Central memory CD4-positive, alpha-beta T cell (primary cell): ENCODE results near the gene ZNF766.
A peak's percentile ranks its signal among the peaks of the same experiment; 100 is the strongest.
"Not testable (repeated sequence)": the region's sequence is repeated elsewhere in the genome, so short reads cannot be mapped to it uniquely, and the experiment has no call there.

Experiments used
- DNase-seq: peaks from one replicate; pipeline ENCODE4 v3.0.0; 2022
- total RNA-seq, 3 experiments: gene quantifications; one replicate each; lab custom pipeline; 2026; lab: John Stamatoyannopoulos, UW

ZNF766 gene
- total RNA-seq, result 30.3 to 97.8 (median 35.4) reads per million in 3 experiments

DNA sequence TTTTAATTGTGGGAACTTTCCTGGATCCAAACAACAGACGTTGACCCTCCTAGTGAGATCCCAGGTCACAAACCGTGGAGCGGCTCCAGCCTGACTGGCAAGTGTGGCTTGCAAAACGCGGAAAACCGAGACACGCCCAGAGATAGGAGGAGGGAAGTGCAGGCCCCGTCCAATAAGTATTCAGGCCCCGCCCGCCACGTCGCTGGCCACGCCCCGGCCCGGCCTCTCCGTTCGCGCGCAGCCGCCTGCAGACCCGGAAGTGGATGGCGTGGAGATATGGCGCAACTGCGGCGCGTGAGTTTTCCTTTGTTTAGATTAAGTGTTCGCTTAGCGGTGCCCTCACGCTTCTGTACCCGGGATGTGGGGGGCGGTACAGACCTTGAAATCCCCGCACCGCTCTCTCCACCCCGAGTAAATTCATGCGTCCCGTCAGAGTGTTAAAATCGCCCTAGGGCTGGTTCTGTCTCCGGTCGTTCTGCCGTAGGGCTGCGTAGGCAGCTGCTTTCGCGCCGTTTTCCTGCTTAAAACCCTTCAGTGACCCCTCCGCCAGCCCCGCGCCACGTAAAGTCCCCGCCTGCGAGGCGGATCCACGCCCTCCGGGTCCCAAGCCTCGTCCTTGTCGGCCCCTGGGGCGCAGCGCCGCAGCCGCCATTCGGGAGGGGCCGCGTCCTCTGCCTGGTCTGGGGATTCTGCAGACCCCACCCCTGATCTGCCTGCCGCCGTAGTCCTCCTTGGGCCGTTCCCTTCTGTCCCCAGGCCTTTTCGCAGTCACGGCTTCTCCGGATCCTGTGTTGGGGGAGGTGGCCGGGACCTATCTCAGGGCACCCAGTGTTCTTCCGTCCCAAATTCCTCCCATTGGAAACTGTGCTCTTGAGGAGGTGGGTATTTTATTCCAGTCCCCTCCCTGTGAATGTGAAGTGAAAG lies at the start of gene ZNF766:
TSS of gene ZNF766 (plus strand) at position 250 of the 924 bp plus-strand sequence. CDS start at position 277, 27 bp downstream.
- DNase-seq, result peak; percentile 94

- DNase-seq, result no peak
Observed at GRCh38 chr19:52219611-52220010, 49.8 kb upstream of the ZNF766 start.

DNA sequence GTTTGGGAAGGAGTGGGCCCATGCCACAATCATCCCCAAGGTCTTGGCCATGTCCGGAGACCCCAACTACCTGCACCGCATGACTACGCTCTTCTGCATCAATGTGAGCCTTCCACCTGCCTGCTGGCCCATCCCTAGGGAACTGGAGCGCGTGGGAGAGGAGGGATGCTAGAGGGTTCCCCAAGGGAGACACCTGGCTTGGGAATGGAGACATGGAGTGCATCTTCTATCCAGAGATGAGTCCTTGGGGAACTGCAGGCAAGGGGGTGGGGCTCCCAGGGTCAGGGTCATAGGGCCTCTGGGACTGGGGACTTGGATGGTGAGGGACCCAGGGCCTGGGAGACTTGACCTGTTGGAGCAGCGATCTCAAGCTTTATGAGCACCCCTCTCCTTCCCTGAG lies 48.4 kb upstream of the ZNF766 start:
- DNase-seq, result no peak

DNA sequence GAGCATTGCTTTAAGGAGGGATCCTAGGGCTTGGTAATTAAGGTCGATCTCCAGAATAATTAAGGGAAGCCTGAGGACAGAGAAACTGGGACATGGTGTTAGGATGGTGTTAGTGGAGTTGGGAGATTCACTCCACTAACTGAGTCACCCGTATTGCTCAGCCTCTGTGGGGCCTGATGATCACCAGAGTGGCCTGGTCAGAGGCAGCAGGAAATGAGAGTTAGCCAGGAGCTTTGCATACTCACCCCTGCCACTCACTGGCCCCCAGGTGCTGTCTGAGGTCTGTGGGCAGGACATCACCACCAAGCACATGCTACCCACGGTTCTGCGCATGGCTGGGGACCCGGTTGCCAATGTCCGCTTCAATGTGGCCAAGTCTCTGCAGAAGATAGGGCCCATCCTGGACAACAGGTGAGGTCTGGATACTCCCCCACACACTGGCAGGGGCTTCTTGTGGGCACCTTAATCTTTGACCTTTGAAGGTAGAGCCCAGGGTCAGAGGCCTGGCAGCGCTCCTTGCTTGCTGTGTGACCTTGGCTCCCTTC lies 47.5 kb upstream of the ZNF766 start:
- DNase-seq, result no peak

GRCh38 chr19:52224211-52224610 lies 45.2 kb upstream of the ZNF766 start:
- DNase-seq, result no peak

- no peak for DNase-seq
Observed at GRCh38 chr19:52226652-52227051, 42.7 kb upstream of the ZNF766 start.

DNA sequence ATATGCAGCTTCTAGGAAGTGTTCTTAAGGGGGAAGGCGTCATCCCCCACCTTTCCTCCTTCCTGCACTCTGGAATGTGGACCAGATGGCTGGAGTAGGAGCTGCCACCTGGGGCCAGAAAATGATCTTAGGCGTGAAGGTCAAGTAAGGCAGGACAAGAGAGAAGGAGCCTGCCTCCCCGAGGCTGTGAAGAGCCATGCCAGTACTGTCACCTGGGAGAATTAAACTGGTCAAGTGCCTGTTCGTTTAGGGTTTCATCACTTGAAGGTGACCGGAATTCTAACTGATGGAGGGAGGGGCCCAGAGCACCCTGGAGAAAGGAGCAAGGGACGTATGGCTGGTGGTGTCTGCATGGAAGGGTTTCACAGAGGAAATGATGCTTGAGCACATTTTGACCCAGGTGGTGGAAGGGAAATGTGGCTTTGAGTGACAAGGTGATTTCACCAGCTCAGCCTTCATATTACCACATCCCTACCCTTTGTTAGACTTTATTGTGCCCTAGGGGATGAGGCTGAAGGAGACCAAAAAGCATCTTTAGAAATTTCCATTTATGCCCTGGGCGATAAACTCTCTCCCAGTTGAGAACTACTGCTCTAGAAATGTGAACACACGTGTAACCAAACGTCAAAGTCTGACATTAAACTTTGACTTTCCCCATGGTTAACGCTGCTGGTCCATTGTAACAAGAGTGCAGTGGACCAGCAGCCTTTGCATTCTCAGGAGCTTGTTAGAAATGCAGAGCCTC lies 42.0 kb upstream of the ZNF766 start:
- no peak for DNase-seq

DNA sequence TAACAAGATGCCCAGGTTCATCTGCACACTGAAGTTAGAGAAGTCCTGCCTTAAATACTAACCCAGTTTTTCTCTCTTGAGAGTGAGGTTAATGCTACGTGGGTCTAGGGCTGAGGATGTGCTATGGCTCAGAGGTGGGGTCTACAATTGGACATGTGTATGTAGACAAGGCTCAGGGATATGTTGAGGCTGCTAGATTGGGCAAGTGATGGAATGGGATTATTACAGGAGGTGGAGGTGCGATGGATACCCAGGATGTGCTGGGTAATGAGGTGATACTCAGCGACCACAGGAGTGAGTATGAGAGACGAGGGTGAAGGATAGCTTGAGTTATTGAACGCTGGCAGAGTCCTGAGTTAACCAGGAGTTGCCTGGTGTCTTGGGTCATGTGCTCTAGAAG lies 41.4 kb upstream of the ZNF766 start:
- DNase-seq, result no peak

DNA sequence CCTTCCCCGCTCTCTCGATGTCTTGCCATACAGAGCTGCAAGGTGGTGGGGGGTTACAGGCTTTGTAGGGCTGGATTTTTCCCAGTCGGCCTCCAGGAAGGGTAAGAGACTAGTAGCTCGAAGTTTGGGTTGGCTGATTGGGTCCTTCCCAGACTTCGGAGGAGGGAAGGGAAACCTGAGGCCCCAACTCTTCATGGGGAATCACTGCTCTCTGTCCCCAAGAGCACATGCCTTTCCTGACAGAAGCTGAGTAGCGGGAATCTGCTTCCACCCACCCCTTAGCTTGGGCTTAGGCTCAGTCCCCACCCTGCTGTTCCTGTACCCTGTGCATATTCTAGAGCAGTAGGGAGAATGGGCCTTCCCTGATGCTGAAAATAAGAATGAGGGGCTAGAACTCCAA lies 39.9 kb upstream of the ZNF766 start:
- no peak for DNase-seq

GRCh38 chr19:52230685-52231084 lies 38.7 kb upstream of the ZNF766 start:
- no peak for DNase-seq

- no peak for DNase-seq
Observed at GRCh38 chr19:52231154-52231910, 38.1 kb upstream of the ZNF766 start.

DNA sequence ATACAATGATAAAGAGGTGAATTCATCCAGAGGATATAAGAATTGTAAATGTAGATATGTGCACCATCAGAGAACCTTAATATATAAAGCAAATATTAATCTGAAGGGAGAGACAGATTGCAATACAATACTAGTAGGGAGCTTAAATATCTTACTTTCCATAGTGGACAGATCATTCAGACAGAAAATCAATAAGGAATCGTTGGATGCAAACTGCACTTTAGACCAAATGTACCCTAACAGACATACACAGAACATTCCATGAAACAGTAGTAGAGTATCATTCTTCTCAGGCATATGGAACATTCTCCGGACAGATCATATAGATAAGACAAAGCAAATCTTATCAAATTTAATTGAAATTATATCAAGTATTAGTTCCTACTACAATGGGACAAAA lies 35.0 kb upstream of the ZNF766 start:
- DNase-seq, result no peak

- DNase-seq, result no peak
Observed at GRCh38 chr19:52237197-52237596, 32.2 kb upstream of the ZNF766 start.

GRCh38 chr19:52237771-52238400 lies 31.5 kb upstream of the ZNF766 start:
- peak; percentile 44 for DNase-seq

- no peak for DNase-seq
Observed at GRCh38 chr19:52244021-52244420, 25.4 kb upstream of the ZNF766 start.

DNA sequence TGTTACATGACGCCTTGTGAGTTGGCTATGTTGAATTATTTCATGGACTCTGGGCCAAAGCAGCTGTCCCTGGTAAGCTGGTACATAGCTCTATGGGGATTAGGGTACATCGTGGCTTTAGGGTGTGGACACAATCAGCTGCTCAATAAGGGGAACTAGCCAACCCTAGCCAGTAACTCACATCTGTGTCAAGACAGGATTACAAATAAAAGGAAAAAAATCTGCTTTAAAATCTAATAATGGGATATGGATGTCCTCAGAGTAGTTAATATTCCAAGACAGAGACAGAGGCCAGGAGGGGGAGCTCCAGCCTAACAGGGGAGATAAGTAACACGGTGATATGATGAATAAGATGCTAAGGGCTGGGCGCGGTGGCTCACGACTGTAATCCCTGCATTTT lies 21.1 kb upstream of the ZNF766 start:
- DNase-seq, result peak; percentile 43

DNA sequence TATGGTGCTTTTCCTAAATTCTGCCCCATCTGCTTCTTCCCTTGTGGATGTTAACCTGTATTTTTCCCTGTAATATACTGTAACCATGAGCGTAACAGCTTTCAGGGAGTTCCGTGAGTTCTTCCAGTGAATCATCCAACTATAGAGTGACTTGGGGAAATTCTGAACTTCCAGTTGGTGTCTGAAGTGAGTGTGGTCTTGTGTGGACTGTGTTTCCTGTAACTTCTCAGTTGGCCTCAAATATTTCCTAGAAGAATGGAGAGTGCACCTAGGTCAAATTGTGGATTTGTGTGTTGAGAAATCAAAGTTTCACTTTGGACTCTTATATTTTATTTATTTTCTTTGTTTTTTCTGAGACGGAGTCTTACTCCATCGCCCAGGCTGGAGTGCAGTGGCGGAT lies 11.0 kb upstream of the ZNF766 start:
- DNase-seq, result no peak

DNA sequence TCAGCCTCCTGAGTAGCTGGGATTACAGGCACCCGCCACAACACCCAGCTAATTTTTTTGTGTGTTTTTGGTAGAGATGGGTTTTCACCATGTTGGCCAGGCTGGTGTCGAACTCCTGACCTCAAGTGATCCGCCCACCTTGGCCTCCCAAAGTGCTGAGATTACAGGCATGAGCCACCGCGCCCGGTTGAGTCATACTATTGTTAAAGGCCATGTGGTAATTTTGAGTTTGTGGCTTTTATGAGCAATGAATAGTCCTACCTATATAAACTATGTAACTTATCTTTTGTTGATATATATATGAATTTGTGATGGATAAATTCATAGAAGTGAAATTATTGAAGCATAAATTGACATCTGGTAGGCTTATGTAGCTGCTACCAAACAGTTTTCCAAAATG lies 3.8 kb upstream of the ZNF766 start:
- not testable (repeated sequence) for DNase-seq

- no peak for DNase-seq
Observed at GRCh38 chr19:52270266-52270885, 989 bp downstream of the ZNF766 start.

DNA sequence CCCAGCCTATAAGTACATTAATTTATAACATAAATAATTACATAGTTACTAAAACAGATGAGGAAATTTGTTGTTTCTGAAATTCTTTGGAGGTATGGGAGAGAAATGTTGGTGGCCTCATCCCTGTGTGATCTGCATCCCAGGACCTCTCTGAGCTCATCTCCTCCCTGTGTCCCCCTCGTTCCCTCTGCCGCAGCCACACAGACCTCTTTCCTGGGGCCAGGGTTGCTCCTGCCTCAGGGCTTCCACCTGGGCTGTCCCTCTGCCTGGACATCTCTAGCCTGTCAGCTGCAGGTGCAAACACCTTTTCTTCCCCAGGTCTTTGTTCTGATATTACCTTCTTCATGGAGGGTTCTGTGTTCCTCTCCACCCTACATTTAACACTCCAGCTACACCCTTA lies 3.9 kb downstream of the ZNF766 start:
- DNase-seq, result no peak

GRCh38 chr19:52274191-52274590 lies 4.8 kb downstream of the ZNF766 start:
- no peak for DNase-seq

- DNase-seq, result no peak
Observed at GRCh38 chr19:52275988-52276387, 6.6 kb downstream of the ZNF766 start.
